Activated T-cell treated with anti-CD3 and anti-CD28 coated beads for 48 hours (primary cell): Measurements from ENCODE around the gene RCL1.

Experiments used
- DNase-seq: peaks from one replicate; pipeline ENCODE4 v3.0.0-alpha.2; 2020; ENCODE audit warnings: low read depth

Gene RCL1

DNA sequence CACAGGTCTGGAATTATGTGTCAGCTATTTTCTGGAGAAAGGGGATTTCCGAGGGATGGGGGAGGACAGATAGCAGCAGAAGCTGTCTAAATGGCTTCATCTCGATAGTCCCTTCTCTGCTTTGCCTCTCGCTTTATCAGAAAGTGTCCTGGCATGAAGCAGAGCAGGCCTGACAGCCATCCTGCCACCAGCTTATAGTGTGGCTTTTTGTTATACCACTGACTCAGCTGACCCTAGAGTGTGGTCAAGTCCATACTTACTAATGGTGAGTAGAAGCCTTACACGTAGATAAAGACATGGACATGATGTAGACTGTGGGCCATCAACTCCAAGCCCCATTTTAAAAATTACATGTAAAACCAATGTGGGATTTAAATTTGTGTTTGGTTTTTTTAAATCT is 50.0 kb downstream of the RCL1 start:
- DNase-seq: no peak

- no peak for DNase-seq
Observed at GRCh38 chr9:4844056-4844838, 51.5 kb downstream of the RCL1 start.

DNA sequence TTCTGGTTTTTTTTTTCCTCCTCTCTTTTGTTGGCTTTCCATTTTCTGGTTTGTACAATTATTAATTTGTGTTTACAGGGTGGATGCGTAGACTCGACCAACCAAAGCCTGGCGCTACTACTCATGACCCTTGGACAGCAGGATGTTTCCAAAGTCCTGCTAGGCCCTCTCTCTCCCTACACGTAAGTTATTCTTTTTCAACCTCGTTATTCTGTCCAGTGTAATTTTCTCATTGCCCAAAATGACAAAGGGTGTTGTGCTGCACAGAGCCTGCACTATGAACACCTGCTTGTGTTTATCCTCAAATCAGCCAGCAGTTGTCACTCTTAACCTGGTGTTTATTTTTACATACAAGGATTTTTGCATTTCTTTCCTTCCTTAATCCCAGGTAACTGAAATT is 56.6 kb downstream of the RCL1 start:
- DNase-seq: no peak

DNA sequence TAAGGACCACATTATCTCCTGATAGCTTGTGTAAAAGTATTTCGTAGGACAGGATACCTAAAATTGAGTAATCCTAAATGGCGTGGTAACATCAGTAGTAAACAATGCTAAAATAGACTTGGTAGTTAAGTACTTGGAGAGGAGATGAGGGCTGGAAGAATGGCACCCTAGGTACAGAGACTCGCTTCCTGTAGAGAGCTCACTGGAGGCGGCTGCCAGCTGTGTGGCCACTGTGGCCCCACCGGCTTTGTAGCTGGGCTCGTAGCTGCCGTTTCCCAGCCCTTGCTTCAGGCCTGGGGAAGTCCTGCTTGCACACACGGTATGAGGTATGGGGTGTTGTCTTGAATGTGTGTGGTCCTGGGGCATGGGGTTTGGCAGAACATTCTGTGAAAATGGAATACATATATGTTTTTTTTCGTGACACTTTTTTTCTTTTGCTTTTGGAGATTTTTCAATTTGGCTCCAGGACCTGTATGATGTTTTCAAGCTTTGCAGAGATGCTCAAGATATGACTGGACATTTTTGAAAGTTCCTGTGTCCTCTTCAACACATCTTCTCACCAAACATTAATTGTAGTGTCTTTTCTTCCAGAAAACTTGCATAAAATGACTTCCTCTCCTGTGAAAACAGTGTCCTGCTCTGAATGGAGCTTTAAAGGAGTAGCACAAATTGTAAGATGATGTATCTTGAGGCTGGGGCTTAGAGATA is 58.0 kb downstream of the RCL1 start:
- no peak for DNase-seq

DNA sequence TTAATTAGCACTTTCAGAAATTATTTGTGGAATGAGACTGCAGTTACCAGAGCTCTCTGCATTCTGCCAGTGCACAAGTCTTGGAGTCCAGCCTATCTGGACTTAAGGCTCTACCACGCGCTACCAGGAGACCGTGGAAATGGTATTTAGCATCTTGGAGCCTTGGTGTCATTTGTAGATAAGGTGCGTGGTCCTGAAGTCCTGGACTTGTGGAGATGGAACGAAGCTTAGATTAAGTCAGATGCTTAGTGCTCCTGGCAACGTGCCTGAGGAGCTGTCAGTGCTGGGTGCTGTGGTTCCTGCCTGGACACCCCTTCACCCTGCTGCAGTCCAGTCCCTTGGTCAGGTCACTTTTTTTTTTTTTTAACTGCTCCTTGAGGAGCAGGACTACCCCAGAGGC is 59.7 kb downstream of the RCL1 start:
- DNase-seq: no peak

- DNase-seq: no peak
Observed at GRCh38 chr9:4854265-4854590, 61.5 kb downstream of the RCL1 start.

DNA sequence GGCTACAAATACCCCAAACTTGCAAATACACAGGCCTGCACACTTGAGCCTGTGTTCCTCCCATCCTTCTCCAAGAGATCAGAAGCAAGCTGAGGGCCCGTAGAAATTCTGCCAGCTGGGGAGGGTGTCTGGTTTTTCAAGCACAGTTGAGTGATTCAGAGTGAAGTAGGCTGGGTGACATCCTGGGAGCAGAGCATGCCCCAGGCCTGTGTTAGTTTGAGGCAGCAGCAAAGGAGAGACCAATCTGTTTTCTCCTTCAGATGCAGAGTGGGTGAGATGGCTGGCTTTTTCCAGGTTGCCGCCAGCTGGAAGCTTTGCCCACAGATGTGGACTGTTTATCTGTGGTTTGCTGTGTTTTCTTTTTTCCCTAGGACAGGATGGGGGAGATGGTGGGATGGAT is 63.1 kb downstream of the RCL1 start:
- DNase-seq: no peak

GRCh38 chr9:4857163-4857810 is 64.5 kb downstream of the RCL1 start:
- no peak for DNase-seq

DNA sequence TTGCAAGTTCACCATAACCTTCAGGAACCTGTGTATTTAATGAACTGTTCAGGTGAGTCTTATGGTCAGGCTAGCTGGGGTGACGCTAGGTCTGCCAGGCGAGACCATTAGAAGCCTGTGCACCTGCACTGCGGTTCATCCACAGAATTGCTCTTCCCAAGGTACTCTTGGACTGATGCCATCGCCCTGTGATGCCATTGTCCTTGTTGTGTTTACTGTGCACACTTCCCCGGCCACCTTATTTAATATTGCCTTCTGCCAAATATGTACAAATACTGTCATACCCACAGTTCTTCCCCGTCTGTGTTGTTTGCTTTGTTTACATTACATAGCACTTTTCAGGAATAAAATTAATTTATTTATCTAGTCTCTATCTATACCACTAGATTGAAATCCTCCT is 66.3 kb downstream of the RCL1 start:
- DNase-seq: no peak

- DNase-seq: no peak
Observed at GRCh38 chr9:4860383-4860782, 67.6 kb downstream of the RCL1 start.

DNA sequence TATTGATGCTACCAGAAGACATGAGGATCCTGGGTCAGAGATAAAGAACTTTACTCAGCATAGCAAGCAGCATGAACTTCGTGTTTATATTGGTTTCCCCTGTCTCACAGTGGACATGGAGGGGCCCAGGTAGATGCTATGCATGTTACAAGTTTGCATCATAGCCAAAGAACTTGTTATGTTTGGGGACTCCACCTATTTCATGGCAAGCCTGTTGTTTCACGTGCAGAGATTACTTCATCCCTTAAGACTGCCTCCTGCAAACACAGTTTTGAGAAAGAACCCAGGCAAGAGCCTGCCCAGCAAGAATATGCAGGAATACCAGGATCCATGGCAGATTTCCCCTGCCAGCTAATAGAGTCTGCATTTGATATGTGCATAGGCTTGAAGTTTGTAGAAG is 68.4 kb downstream of the RCL1 start:
- DNase-seq: no peak

DNA sequence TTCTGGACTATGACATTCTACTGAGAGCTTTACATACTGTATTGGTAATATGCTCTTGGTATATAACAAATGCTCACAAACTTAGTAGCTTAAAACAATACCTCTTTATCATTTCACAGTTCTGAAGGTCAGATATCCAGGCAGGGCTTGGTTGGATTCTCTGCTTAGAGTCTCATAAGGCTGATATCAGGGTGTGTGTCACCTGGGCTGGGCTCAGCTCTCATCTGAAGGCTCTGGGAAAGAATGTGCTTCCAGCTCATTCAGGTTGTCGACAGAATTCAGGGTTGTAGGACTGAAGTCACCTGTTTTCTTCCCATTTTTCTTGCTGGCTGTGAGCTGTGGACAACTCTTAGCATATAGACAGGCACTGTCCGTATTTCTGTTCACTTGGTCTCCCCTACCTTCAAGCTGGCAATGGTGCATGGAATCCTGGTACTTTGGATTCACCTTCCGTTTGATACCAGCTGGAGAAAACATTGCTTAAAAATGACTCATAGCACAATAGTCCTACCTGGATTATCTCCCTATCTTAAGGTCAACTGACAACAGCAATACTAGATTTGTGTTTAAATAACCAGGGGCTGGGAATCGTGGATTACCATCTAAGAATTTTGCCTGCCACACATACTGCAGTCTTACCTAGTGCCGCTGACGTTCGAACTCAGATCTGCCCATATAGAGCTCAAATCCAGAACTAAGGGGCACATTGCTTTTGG is 69.2 kb downstream of the RCL1 start:
- no peak for DNase-seq

GRCh38 chr9:4862506-4863250 is 69.9 kb downstream of the RCL1 start:
- no peak for DNase-seq

DNA sequence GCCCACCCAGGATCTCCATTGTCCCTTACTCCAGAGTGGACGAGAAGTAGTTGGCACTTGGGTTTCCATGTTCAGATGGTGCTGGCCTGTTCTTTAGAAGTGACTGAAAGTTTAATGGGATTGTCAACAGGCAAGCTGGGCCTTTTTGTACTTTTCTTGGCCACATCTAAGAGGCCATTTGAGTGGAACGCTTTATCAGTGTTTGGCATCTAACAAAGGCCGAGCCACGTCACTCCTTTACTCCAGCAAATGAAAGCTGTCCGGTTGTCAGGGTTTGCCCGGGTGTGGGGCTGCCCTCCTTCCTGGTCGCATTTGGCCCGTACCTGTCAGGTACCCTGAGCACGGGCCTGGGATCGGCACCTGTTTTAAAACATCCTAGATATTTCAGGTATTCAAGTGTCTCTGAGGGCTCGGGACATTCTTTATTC is 71.5 kb downstream of the RCL1 start:
- DNase-seq: no peak

GRCh38 chr9:4864698-4865097 is 72.0 kb downstream of the RCL1 start:
- no peak for DNase-seq

- peak; percentile 13 for DNase-seq
Observed at GRCh38 chr9:4865681-4866080, 72.9 kb downstream of the RCL1 start.

GRCh38 chr9:4866239-4866969 is 73.7 kb downstream of the RCL1 start:
- DNase-seq: peak; percentile 10

GRCh38 chr9:4873066-4873465 is 80.3 kb downstream of the RCL1 start:
- no peak for DNase-seq

GRCh38 chr9:4875559-4875958 is 82.8 kb downstream of the RCL1 start:
- no peak for DNase-seq

GRCh38 chr9:4879115-4879558 is 86.4 kb downstream of the RCL1 start:
- no peak for DNase-seq

GRCh38 chr9:4883326-4883873 is 90.7 kb downstream of the RCL1 start:
- no peak for DNase-seq
